ENCODE measurements around the gene APOL3.
"Not testable (repeated sequence)": the region's sequence is repeated elsewhere in the genome, so short reads cannot be mapped to it uniquely, and the experiment has no call there.

The APOL3 gene

GRCh38 chr22:36099561-36099960 is 61.0 kb downstream of the APOL3 start:
- not testable (repeated sequence) for DNase-seq

- no peak for DNase-seq
Measured at GRCh38 chr22:36097880-36098279, 62.7 kb downstream of the APOL3 start.

DNA sequence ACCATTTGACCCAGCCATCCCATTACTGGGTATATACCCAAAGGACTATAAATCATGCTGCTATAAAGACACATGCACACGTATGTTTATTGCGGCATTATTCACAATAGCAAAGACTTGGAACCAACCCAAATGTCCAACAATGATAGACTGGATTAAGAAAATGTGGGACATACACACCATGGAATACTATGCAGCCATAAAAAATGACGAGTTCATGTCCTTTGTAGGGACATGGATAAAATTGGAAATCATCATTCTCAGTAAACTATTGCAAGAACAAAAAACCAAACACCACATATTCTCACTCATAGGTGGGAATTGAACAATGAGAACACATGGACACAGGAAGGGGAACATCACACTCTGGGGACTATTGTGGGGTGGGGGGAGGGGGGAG is 69.8 kb downstream of the APOL3 start:
- not testable (repeated sequence) for DNase-seq
